Esophagus muscularis mucosa (tissue), 4 donors: ENCODE data around the gene PPP1R27. TPM values are rescaled to one million over a fixed set of nuclear protein-coding genes. Genes with fewer than 3 reads are reported as not detected.

ENCODE experiments used
- DNase-seq: peaks from one replicate; pipeline ENCODE4 v3.0.0-alpha.2; 2017; ENCODE audit errors: extremely low spot score
- H3K27ac ChIP-seq, 4 donors: fragments of 200-600 bp; sonication (generic); replicated peaks in 1 of 4; 1 replicate in 3 of 4; 2 replicates in 1 of 4; pipeline ENCODE4 v1.5.1; 2016 to 2019; ENCODE audit warnings: mild to moderate bottlenecking in 1 of 4
- H3K27me3 ChIP-seq, 4 donors: fragments of 200-600 bp; sonication (generic); one replicate each; pipeline versions ENCODE4 v1.5.1 to v1.6.0; 2016 to 2019
- H3K36me3 ChIP-seq, 4 donors: fragments of 200-600 bp; sonication (generic); one replicate each; pipeline ENCODE4 v1.5.1; 2016 to 2019
- H3K4me1 ChIP-seq, 4 donors: fragments of 200-600 bp; sonication (generic); one replicate each; pipeline ENCODE4 v1.5.1; 2016 to 2019
- H3K4me3 ChIP-seq, 4 donors: fragments of 200-600 bp; sonication (generic); 1 replicate in 2 of 4; 2 replicates in 2 of 4; pipeline ENCODE4 v1.5.1; 2016 to 2019; ENCODE audit warnings: mild to moderate bottlenecking in 4 of 4, moderate library complexity in 1 of 4
- H3K9me3 ChIP-seq, 4 donors: fragments of 200-600 bp; sonication (generic); 1 replicate in 3 of 4; 2 replicates in 1 of 4; pipeline ENCODE4 v1.5.1; 2016 to 2019
- EP300 ChIP-seq: sonication (generic); formaldehyde crosslinking; IDR thresholded peaks from one replicate; pipeline ENCODE4 v1.6.1; 2017; ENCODE audit warnings: antibody characterized with exemption
- POLR2A ChIP-seq: fragments of 450-650 bp; IDR thresholded peaks from one replicate; pipeline ENCODE4 v1.6.1; 2017; ENCODE audit warnings: antibody characterized with exemption, moderate library complexity, mild to moderate bottlenecking, low read depth
- POLR2AphosphoS5 ChIP-seq, 2 donors: sonication (generic); formaldehyde crosslinking; IDR thresholded peaks; one replicate each; pipeline ENCODE4 v1.6.1; 2017; ENCODE audit warnings: antibody characterized with exemption in 2 of 2
- WGBS: methylation state at CpG from one replicate; pipeline ENCODE4 v1.1.5; 2018; 5-methylcytosine and 5-hydroxymethylcytosine counted together
- intact Hi-C: fragments of 100-400 bp; cut with DNase I; formaldehyde crosslinking; loops from one replicate; pipeline ENCODE4 v1.15.1; 2023
- total RNA-seq, 4 donors: library from RNA; depleted of rRNA; stranded (reverse); fragments of >200 nt; gene quantifications; one replicate each; pipeline versions ENCODE4 v1.1.0 to v1.2.1, GENCODE V29; 2016
- TF ChIP-seq, protein P1 (sequence below), 3 experiments: fragments of 200-600 bp in 2 of 3; fragments of 450-650 bp in 1 of 3; sonication (generic) in 2 of 3; IDR thresholded peaks; one replicate each; pipeline ENCODE4 v1.5.1; 2017 to 2019; ENCODE audit warnings: antibody characterized with exemption in 3 of 3, mild to moderate bottlenecking in 2 of 3, moderate library complexity in 1 of 3

Gene PPP1R27
- total RNA-seq, 4 donors from 2014 or later: not detected

DNA sequence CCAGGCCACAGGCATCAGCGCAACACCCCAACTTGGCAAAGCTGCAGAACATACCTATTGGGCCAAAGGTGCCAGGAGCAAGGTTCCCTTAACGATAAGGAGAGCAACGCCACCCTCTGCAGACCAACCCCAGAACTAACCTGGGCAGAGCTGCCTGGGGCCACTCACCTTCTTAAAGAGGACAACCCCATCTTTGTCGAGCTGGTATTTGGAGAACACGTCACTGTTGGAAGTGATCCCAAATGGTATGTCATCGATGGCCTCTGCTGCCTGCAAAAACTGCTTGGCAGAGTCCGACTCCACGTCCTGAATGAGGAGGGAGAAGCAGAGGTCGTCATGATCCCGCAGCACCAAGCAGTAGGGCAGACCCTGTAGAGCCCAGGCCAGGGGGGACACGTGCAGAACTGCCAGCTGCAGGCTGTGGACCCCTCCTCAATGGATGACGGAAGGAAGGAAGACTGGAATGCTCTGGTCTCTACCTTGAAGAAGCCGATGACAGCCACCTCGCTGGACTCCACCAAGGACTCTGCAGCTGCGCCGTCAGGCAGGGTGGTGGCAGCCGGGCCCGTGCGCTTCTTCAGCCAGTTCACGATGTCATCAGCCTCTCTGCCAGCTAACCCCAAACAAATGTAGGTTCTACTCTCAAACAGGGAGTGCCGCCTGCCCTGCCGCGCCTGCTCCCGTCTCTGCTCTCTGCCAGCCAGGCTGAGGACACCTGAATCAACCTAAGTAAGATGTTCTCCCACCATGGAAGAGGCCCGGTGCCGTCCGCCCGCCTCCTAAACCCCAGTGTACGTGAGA, 20.3 kb upstream of the PPP1R27 start:
- Histone ChIP-seq H3K4me1 (peaks cover 20 to 54% (median 37%) of the 10 kb centered on the region in 4 donors), H3K36me3 (peaks cover 47 to 89% (median 85%) of the 10 kb centered on the region in 4 donors)
- intact Hi-C loops: loop anchor here (5.0 kb wide), 1 partner anchor 42 kb away; no protein-coding TSS in a partner anchor

DNA sequence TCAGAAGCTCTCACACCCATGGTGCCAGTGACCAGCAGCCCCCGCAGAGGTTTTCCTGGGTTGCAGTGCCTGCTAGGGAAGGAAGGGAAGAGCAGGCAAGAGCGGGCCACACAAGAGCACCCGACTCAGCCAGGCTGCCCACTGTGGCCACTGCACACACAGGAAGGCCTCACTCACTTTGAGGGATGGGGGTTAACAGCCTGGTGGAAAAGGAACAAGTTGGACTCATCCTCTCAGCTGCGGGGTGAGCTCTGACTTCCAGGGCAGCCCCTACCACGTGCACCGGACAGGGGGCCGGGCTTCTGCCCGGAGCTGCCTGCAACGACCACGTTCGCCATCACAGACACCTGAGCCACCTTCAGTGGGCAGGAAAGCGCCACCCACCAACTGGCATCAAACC, 17.4 kb upstream of the PPP1R27 start:
- intact Hi-C loops: loop anchor here (5.0 kb wide), 1 partner anchor 45 kb away; no protein-coding TSS in a partner anchor
- no peak for TF ChIP-seq POLR2A
- Histone ChIP-seq H3K27ac (no peak overlapping the region), H3K36me3 (peaks cover 46 to 98% (median 94%) of the 10 kb centered on the region in 4 donors), H3K27me3 (no peaks in the 10 kb centered on the region), H3K4me3 (no peak overlapping the region), H3K4me1 (peaks cover 0 to 25% (median 10%) of the 10 kb centered on the region in 4 donors), H3K9me3 (no peaks in the 10 kb centered on the region)
- 88% methylated on average over 10 of the region's 12 CpGs for WGBS
- no peak for DNase-seq

More for the DNA sequence above, 20.3 kb upstream of the PPP1R27 start:
- Histone ChIP-seq H3K27ac (no peak overlapping the region), H3K9me3 (no peaks in the 10 kb centered on the region), H3K27me3 (no peaks in the 10 kb centered on the region), H3K4me3 (no peak overlapping the region)
- no peak for DNase-seq
- 77% methylated on average over 19 of the region's 29 CpGs for WGBS
- TF ChIP-seq POLR2A (no peak), POLR2AphosphoS5 (IDR thresholded peaks at IDR 0.05) (no peak)
- TF ChIP-seq, protein P1, sequence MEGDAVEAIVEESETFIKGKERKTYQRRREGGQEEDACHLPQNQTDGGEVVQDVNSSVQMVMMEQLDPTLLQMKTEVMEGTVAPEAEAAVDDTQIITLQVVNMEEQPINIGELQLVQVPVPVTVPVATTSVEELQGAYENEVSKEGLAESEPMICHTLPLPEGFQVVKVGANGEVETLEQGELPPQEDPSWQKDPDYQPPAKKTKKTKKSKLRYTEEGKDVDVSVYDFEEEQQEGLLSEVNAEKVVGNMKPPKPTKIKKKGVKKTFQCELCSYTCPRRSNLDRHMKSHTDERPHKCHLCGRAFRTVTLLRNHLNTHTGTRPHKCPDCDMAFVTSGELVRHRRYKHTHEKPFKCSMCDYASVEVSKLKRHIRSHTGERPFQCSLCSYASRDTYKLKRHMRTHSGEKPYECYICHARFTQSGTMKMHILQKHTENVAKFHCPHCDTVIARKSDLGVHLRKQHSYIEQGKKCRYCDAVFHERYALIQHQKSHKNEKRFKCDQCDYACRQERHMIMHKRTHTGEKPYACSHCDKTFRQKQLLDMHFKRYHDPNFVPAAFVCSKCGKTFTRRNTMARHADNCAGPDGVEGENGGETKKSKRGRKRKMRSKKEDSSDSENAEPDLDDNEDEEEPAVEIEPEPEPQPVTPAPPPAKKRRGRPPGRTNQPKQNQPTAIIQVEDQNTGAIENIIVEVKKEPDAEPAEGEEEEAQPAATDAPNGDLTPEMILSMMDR (IDR thresholded peaks at IDR 0.05): no peak

DNA sequence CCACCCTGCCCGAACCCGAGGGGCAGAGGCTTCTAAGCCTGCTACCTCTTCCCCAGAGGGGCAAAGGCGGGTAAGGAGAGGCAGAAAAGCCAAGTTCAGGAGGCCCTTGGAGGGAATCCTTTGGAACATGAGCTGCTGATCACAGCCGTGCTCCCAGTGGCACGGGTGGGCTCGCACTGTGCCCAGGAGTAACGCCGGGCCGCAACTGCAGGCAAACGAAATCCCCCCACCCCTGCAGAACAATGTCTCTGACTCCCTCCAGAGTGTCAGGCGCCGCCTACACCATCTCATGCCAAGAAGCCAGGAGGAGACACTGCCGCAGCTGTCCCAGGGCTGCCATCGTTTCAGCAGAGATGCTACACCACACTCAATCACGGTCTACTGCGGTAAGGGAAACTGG, 16.6 kb upstream of the PPP1R27 start:
- Histone ChIP-seq H3K4me3 (no peak overlapping the region), H3K27ac (no peak overlapping the region), H3K9me3 (no peaks in the 10 kb centered on the region), H3K27me3 (no peaks in the 10 kb centered on the region), H3K36me3 (peaks cover 55 to 98% (median 94%) of the 10 kb centered on the region in 4 donors), H3K4me1 (peaks cover 0 to 20% (median 7%) of the 10 kb centered on the region in 4 donors)
- no peak for DNase-seq
- WGBS: 92% methylated on average over 14 of the region's 16 CpGs
- intact Hi-C loops: loop anchor here (5.0 kb wide), 1 partner anchor 46 kb away; no protein-coding TSS in a partner anchor
- TF ChIP-seq, protein P1 (IDR thresholded peaks at IDR 0.05): no peak
- no peak for TF ChIP-seq POLR2AphosphoS5 (IDR thresholded peaks at IDR 0.05)

DNA sequence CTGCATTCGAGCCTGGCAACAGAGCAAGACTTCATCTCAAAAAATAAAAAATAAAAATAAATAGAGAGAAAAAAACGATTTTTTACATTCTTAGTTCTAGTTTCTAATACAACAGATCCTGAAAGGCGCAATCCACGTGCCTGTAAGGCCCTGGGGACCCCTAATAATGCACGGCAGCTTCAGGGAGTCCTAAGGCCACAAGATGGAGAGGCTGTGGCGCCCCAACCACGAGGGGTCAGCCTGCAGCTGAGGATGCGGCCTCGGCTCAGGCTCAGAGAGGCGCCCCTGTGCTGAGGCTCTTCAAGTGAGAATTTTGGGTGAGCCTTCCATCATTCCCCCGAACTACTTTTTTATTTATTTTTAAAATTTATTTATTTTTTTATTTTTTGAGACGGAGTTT, 14.6 kb upstream of the PPP1R27 start:
- Histone ChIP-seq H3K36me3 (peaks cover 65 to 98% (median 94%) of the 10 kb centered on the region in 4 donors), H3K27me3 (no peaks in the 10 kb centered on the region), H3K4me3 (no peak overlapping the region), H3K9me3 (no peaks in the 10 kb centered on the region), H3K4me1 (peaks cover 0 to under 1% (median 0%) of the 10 kb centered on the region in 4 donors), H3K27ac (no peak overlapping the region)
- WGBS: 91% methylated on average over 12 of the region's 12 CpGs
- no peak for DNase-seq
- TF ChIP-seq EP300 (no peak), POLR2AphosphoS5 (IDR thresholded peaks at IDR 0.05) (no peak)
- TF ChIP-seq, protein P1 (IDR thresholded peaks at IDR 0.05): no peak
- intact Hi-C loops: no loop called here

DNA sequence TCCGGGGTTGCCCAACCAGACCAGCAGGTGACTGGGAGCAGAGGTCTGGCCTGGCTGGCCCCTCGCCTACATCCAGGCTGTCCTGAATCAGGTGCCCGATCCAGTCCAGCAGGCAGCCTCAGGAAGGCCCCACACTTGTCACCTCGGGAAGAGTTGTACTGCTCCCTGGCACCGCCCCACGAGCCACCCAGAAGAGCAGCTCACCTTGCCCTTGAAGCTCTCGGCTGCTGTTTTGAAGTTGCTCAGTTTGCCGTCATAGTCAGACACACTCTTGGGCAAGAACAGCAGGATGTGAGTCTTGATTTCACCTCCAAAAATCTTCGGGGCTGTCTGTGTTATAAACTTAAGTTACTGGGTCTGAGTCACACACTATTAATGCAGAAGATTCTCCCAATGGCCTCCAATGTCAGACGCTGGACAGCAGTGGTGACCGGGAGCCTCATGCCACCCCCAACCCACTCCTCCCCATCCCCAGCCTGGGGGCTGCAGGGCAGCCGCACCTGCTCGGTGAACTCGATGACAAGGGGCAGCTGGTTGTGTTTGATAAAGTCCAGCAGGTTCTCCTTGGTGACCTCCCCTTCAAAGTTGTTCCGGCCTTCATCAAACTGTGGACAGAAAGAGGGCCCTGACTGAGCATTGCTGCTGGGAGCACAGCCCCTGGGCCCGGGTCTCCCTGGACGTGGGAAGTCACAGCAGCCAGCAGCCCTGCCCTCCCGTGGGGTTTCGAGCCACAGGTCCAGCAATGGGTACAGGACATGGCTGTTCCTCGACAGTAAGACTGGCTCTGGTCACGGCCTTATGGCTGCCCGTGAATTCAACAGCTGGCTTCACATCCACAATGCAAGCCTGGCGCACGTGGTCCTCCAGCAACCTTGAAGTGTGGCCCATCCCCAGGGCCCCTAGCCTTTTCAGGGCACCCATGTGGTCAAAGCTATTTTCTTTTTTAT, 12.2 kb upstream of the PPP1R27 start:
- DNase-seq: no peak
- Histone ChIP-seq H3K9me3 (no peaks in the 10 kb centered on the region), H3K36me3 (peaks cover 59 to 98% (median 93%) of the 10 kb centered on the region in 4 donors), H3K27me3 (no peaks in the 10 kb centered on the region), H3K27ac (no peak overlapping the region), H3K4me3 (no peak overlapping the region), H3K4me1 (peaks cover 0 to 5% (median 0%) of the 10 kb centered on the region in 4 donors)
- TF ChIP-seq EP300 (no peak), POLR2AphosphoS5 (IDR thresholded peaks at IDR 0.05) (no peak), POLR2A (no peak)
- TF ChIP-seq, protein P1 (IDR thresholded peaks at IDR 0.05): no peak
- WGBS: 85% methylated on average over 14 of the region's 24 CpGs
- intact Hi-C loops: no loop called here
